Fibroblast of the aortic adventitia (primary cell): ENCODE data around the gene NOC2L. TPM values are rescaled to one million over a fixed set of nuclear protein-coding genes. Genes with fewer than 3 reads are reported as not detected.

Source experiments
- DNase-seq: peaks from one replicate; pipeline ENCODE4 v3.0.0-alpha.2; 2010; ENCODE audit warnings: low read depth
- H3K4me3 ChIP-seq: 2 replicates; pipeline ENCODE4 v1.5.1; 2011; ENCODE audit warnings: low read depth, mild to moderate bottlenecking, control low read depth, low read length, moderate library complexity
- total RNA-seq: library from RNA; depleted of rRNA; stranded (reverse); fragments of >200 nt; gene quantifications from 2 replicates; pipeline ENCODE4 v1.2.3, GENCODE V29; 2012; ENCODE audit warnings: low replicate concordance
- TF ChIP-seq, protein P1 (sequence below): IDR thresholded peaks from 2 replicates; pipeline ENCODE4 v1.5.1; 2011; ENCODE audit warnings: mild to moderate bottlenecking, low read length, control low read depth, inconsistent platforms; ENCODE audit not compliant: insufficient read depth

The NOC2L gene
- total RNA-seq, 1 donor: 54.1 TPM

DNA sequence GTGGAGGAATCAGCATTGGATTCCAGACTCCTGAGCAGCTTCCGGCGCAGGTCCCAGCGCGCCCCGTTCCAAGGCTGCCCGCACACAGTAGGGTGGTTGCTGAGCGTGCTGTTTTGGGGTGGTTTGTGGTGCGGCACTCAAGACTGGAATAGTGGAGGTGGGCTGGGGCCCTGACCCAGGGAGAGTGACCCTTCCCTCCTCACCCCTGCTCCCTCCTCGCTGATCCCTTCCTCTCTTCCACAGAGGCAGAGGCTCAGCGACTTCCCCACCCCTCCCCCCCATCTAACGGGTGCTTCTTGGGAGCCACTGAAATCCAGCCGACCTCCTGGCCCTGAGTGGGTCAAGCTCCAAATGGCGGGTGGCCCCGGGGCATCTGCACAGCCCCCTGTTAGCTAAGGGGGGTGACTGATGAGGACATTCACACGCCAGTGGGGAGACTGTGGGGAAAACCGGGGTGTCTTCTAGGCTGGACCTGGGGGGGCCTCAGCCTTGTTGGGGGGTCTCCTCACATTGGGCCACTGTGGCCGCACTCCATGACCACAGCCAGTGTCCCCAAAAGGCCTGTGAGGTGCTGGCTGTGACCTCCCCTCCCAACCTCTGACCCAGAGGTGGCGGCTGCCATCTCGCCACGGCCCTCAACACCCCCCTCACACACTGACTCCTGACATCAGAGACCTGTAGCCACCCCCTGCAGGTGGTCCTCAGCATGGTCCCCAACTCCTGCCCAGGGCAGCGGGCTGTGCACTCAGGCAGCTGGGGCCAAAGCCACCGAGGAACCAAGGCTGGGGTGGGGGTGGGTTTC is 44.8 kb upstream of the NOC2L start:
- H3K4me3 ChIP-seq: no peak overlapping the region
- no peak for DNase-seq
- TF ChIP-seq, protein P1, sequence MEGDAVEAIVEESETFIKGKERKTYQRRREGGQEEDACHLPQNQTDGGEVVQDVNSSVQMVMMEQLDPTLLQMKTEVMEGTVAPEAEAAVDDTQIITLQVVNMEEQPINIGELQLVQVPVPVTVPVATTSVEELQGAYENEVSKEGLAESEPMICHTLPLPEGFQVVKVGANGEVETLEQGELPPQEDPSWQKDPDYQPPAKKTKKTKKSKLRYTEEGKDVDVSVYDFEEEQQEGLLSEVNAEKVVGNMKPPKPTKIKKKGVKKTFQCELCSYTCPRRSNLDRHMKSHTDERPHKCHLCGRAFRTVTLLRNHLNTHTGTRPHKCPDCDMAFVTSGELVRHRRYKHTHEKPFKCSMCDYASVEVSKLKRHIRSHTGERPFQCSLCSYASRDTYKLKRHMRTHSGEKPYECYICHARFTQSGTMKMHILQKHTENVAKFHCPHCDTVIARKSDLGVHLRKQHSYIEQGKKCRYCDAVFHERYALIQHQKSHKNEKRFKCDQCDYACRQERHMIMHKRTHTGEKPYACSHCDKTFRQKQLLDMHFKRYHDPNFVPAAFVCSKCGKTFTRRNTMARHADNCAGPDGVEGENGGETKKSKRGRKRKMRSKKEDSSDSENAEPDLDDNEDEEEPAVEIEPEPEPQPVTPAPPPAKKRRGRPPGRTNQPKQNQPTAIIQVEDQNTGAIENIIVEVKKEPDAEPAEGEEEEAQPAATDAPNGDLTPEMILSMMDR: no peak

DNA sequence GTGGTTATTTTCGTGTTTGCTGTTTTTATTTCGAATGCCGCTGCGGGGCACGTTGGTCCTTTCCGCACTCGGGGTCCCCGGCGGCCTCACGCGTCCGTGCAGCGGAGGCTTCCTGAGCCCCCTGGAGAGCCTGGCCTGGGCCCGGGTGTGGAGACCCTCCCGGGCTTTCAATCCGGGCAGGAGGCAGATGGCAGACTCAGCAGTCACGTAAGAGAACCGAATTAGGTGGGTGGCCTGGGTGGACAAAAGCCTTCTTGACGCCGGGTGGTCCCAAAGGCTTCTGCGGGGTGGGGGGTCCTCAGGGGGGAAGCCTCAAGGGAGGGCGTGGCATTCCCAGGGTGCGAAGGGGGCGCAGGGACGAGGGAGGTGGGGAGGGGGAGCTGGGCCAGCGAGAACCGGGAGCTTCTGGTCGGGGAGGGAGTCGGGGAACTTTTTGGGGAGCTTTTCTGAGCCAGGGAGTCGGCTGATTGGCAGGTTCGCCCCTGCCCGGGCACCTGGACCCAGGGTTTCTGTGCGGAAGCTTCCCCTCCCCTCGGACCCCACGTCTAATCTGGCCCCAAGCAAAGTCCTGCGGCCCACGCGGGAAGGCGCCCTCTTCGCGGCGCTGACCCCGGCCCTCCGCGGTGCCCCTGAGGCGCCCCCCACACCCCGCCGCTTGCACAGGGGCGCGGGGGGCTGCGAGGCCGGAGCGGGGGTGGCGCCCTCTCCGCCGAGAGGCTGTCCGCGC is 42.2 kb upstream of the NOC2L start:
- DNase-seq: no peak
- TF ChIP-seq, protein P1: no peak
- peak overlapping the region; percentile 31 for H3K4me3 ChIP-seq

DNA sequence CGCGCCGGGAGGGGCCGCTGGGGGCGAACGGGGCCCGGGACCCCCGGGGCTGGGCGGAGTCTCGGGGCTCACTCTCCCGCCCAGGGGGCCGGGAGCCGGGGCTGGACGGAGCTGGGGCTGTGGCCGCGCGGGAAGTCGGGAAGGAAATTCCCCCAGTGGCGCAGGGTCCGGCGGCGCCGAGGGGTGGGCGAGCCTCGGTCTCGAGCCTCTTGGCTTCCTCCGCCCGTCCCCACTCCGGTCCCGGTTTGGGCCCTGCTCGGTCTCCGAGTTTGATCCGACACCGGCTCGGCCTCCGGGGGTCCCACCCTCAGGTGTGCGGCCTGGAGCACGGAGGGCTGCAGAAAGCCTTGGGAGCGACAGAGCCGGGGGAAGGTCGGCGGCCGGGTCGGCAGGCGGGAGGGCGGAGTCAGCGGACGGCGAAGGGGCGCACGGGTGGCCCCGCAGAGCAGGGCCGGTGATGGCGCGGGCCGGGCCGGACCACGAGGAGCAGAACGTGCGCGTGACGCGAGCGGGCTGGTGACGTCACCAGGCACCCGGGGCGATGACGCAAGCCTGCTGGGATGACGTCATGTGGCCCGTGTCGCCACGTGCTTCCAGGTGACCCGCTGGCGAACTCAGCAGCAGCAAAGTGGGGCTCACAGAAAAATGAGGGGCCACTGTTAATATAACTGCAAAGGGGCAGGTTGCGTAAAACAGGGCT is 41.5 kb upstream of the NOC2L start:
- peak overlapping the region; percentile 58 for H3K4me3 ChIP-seq
- TF ChIP-seq, protein P1: no peak
- peak; percentile 69 for DNase-seq

DNA sequence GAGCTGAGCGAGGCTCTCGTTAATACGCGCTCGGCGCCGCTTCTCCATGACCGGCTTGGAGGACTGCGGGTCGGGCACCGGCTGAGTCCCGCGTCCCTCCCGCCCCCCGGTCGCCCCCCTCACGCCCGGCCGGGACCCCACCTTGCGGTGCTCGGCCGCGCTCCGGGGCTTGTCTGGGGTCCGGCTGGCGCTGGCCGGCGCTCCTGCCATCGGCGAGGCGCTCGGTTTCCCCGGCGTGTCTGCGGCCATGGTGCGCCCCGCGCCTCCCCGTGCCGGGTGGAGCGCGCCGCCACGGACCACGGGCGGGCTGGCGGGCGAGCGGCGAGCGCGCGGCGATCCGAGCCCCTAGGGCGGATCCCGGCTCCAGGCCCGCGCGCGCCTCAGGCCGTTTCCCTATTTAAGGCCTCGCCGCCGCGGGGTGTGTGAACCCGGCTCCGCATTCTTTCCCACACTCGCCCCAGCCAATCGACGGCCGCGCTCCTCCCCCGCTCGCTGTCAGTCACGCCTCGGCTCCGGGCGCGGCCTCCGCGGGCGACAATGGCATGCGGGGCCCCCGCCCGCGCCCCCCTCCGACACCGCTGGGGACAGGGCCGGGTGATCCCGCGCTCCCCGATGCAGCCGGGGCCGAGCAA is 40.8 kb upstream of the NOC2L start, which contains the start of gene HES4:
TSS of gene HES4 (minus strand) at position 373 of the 632 bp plus-strand sequence. CDS start at position 249, 124 bp downstream.
- TF ChIP-seq, protein P1: no peak
- peak within 1 kb of the TSS; percentile 58 for H3K4me3 ChIP-seq
- DNase-seq: peak; percentile 82

DNA sequence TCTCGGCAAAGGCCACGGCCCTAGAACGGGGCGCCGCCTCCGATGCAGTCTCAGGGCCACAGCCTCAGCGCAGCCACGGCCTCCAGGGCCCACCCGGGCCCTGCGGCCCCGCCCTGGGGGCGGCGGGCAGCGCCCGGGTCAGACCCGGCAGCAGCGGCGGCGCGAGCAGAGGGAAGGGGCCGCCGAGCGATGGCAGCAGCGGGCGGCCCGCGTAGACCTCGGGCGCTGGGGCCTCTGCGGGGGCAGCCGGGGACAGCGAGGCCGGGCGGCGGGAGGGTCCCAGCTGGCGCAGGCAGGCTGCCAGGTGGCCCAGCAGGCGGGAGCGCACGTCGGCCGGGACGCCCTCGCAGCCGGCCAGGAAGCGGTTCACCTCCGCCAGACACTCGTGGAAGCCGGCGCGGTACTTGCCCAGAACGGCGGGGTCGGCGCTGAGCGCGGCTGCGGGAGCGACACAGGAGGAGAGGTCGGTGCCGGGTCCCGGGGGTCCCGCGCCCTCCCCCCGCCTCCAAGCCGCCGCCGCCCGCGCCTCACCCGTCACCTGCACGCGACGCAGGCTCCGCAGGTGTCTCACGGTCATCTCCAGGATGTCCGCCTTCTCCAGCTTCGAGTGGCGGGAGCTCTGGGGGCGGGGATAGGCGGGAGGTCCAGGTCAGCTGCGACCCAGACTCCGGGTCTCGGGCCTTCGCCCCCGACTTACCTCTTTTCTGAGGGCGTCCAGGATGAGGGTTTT is 40.1 kb upstream of the NOC2L start:
- H3K4me3 ChIP-seq: peak overlapping the region; percentile 37
- TF ChIP-seq, protein P1: no peak
- DNase-seq: no peak

DNA sequence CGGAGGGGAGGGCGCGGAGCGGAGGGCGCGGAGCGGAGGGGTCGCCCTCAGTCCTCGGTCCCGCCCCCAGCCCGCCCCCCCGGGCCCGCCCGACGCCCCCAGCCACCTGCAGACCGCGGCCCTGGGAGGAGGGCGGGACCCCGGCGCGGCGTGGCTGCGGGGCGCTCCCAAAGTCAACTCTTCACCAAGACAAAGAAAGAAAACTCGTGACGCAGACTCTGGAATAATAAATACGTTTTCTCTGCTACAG is 39.6 kb upstream of the NOC2L start:
- TF ChIP-seq, protein P1: no peak
- H3K4me3 ChIP-seq: no peak overlapping the region
- peak; percentile 27 for DNase-seq
